Muscle layer of colon (tissue), 2 donors: Measurements from ENCODE around the gene TMEM143.
"Not testable (repeated sequence)": the region's sequence is repeated elsewhere in the genome, so short reads cannot be mapped to it uniquely, and the experiment has no call there.

ENCODE experiments used
- H3K27ac ChIP-seq: one replicate; pipeline ENCODE4 v1.7.0; 2013; ENCODE audit warnings: low read depth, mild to moderate bottlenecking, low read length, moderate library complexity
- H3K27me3 ChIP-seq, 2 donors: one replicate each; pipeline ENCODE4 v1.7.0; 2013; ENCODE audit warnings: low read length in 2 of 2, mild to moderate bottlenecking in 2 of 2; ENCODE audit not compliant: insufficient read depth in 2 of 2, control insufficient read depth in 1 of 2
- H3K36me3 ChIP-seq: one replicate; pipeline ENCODE4 v1.7.0; 2013; ENCODE audit warnings: mild to moderate bottlenecking, low read length; ENCODE audit not compliant: insufficient read depth
- H3K4me1 ChIP-seq: one replicate; pipeline ENCODE4 v1.7.0; 2013; ENCODE audit warnings: mild to moderate bottlenecking, low read length; ENCODE audit not compliant: insufficient read depth
- H3K4me3 ChIP-seq, 2 donors: one replicate each; pipeline ENCODE4 v1.7.0; 2013; ENCODE audit warnings: low read length in 2 of 2, low read depth in 1 of 2, mild to moderate bottlenecking in 1 of 2, moderate library complexity in 1 of 2
- H3K9ac ChIP-seq: one replicate; pipeline ENCODE4 v1.7.0; 2013; ENCODE audit warnings: low read length
- H3K9me3 ChIP-seq: one replicate; pipeline ENCODE4 v1.7.0; 2013; ENCODE audit warnings: mild to moderate bottlenecking, low read length
- donor health status: abdominal sarcoma.
- donor health status: Adenocarcinoma of cecum.

TMEM143 gene

GRCh38 chr19:48297975-48298374 lies 65.8 kb downstream of the TMEM143 start:
- Histone ChIP-seq H3K4me1 (no peaks in the 10 kb centered on the region), H3K36me3 (no peaks in the 10 kb centered on the region), H3K27me3 (no peaks in the 10 kb centered on the region), H3K27ac (no peak overlapping the region), H3K4me3 (no peak overlapping the region), H3K9me3 (no peaks in the 10 kb centered on the region), H3K9ac (no peak overlapping the region)

GRCh38 chr19:48296963-48297734 lies 66.6 kb downstream of the TMEM143 start:
- Histone ChIP-seq H3K36me3 (no peaks in the 10 kb centered on the region), H3K27ac (no peak overlapping the region), H3K9me3 (no peaks in the 10 kb centered on the region)

GRCh38 chr19:48295458-48295857 lies 68.3 kb downstream of the TMEM143 start:
- Histone ChIP-seq H3K4me1 (no peaks in the 10 kb centered on the region), H3K4me3 (no peak overlapping the region), H3K36me3 (no peaks in the 10 kb centered on the region), H3K9me3 (no peaks in the 10 kb centered on the region), H3K27ac (no peak overlapping the region), H3K9ac (no peak overlapping the region), H3K27me3 (no peaks in the 10 kb centered on the region)

More at GRCh38 chr19:48296963-48297734, 66.6 kb downstream of the TMEM143 start:
- no peak overlapping the region for H3K4me3 ChIP-seq
- H3K4me1 ChIP-seq: no peaks in the 10 kb centered on the region
- no peak overlapping the region for H3K9ac ChIP-seq
- no peaks in the 10 kb centered on the region for H3K27me3 ChIP-seq

- no peaks in the 10 kb centered on the region for H3K36me3 ChIP-seq
- no peaks in the 10 kb centered on the region for H3K27me3 ChIP-seq
- H3K27ac ChIP-seq: no peak overlapping the region
- H3K9me3 ChIP-seq: no peaks in the 10 kb centered on the region
- no peak overlapping the region for H3K9ac ChIP-seq
- no peak overlapping the region for H3K4me3 ChIP-seq
- no peaks in the 10 kb centered on the region for H3K4me1 ChIP-seq
Observed at GRCh38 chr19:48292798-48293197, 70.9 kb downstream of the TMEM143 start.

- H3K4me1 ChIP-seq, H3K9ac ChIP-seq, H3K27ac ChIP-seq, H3K4me3 ChIP-seq, H3K36me3 ChIP-seq, H3K9me3 ChIP-seq, H3K27me3 ChIP-seq: not testable (repeated sequence)
Observed at GRCh38 chr19:48291489-48291815, 72.3 kb downstream of the TMEM143 start.

GRCh38 chr19:48290771-48291488 lies 72.8 kb downstream of the TMEM143 start:
- Histone ChIP-seq H3K9me3 (no peaks in the 10 kb centered on the region), H3K4me3 (peak overlapping the region; percentile 4 to 63), H3K27me3 (no peaks in the 10 kb centered on the region), H3K27ac (no peak overlapping the region), H3K4me1 (no peaks in the 10 kb centered on the region), H3K9ac (no peak overlapping the region), H3K36me3 (no peaks in the 10 kb centered on the region)

GRCh38 chr19:48290401-48290770 lies 73.4 kb downstream of the TMEM143 start:
- no peaks in the 10 kb centered on the region for H3K27me3 ChIP-seq
- H3K4me1 ChIP-seq: no peaks in the 10 kb centered on the region
- H3K9me3 ChIP-seq: no peaks in the 10 kb centered on the region
- H3K4me3 ChIP-seq: no peak overlapping the region
- no peaks in the 10 kb centered on the region for H3K36me3 ChIP-seq
- H3K9ac ChIP-seq: no peak overlapping the region
- H3K27ac ChIP-seq: no peak overlapping the region

GRCh38 chr19:48287748-48288147 lies 76.0 kb downstream of the TMEM143 start:
- no peak overlapping the region for H3K9ac ChIP-seq
- no peaks in the 10 kb centered on the region for H3K9me3 ChIP-seq
- no peaks in the 10 kb centered on the region for H3K27me3 ChIP-seq
- H3K4me3 ChIP-seq: no peak overlapping the region
- no peak overlapping the region for H3K27ac ChIP-seq
- H3K4me1 ChIP-seq: no peaks in the 10 kb centered on the region
- H3K36me3 ChIP-seq: no peaks in the 10 kb centered on the region

- Histone ChIP-seq H3K9me3 (no peaks in the 10 kb centered on the region), H3K4me3 (no peak overlapping the region), H3K9ac (no peak overlapping the region), H3K27me3 (no peaks in the 10 kb centered on the region), H3K27ac (no peak overlapping the region), H3K36me3 (no peaks in the 10 kb centered on the region), H3K4me1 (no peaks in the 10 kb centered on the region)
Observed at GRCh38 chr19:48284896-48285295, 78.8 kb downstream of the TMEM143 start.

- Histone ChIP-seq H3K9ac (no peak overlapping the region), H3K27me3 (no peaks in the 10 kb centered on the region), H3K36me3 (no peaks in the 10 kb centered on the region), H3K9me3 (no peaks in the 10 kb centered on the region), H3K27ac (no peak overlapping the region), H3K4me3 (no peak overlapping the region), H3K4me1 (no peaks in the 10 kb centered on the region)
Observed at GRCh38 chr19:48283908-48284307, 79.8 kb downstream of the TMEM143 start.
